Ishikawa (cell line): ENCODE data around the gene C1orf21.

Experiments used
- CEBPB ChIP-seq: IDR thresholded peaks from 2 replicates; pipeline ENCODE4 v1.6.1; 2012
- CREB1 ChIP-seq: IDR thresholded peaks from 2 replicates; pipeline ENCODE4 v1.6.1; 2012; ENCODE audit warnings: low read depth
- EGR1 ChIP-seq: IDR thresholded peaks from 2 replicates; pipeline ENCODE4 v1.6.1; 2012
- EP300 ChIP-seq: IDR thresholded peaks from 2 replicates; pipeline ENCODE4 v1.6.1; 2012; ENCODE audit warnings: borderline replicate concordance
- FOXM1 ChIP-seq: IDR thresholded peaks from 2 replicates; pipeline ENCODE4 v1.6.1; 2012; ENCODE audit warnings: low read depth, borderline replicate concordance
- MAX ChIP-seq: IDR thresholded peaks from 2 replicates; pipeline ENCODE4 v1.6.1; 2012
- NFIC ChIP-seq: IDR thresholded peaks from 2 replicates; pipeline ENCODE4 v1.6.1; 2012
- RAD21 ChIP-seq: IDR thresholded peaks from 2 replicates; pipeline ENCODE4 v1.6.1; 2012; ENCODE audit warnings: low read depth
- REST ChIP-seq: IDR thresholded peaks from 2 replicates; pipeline ENCODE4 v1.6.1; 2012; ENCODE audit warnings: low read depth, mild to moderate bottlenecking
- TAF1 ChIP-seq: IDR thresholded peaks from 2 replicates; pipeline ENCODE4 v1.6.1; 2012; ENCODE audit warnings: low read depth, mild to moderate bottlenecking
- TCF12 ChIP-seq: IDR thresholded peaks from 2 replicates; pipeline ENCODE4 v1.6.1; 2012; ENCODE audit warnings: low read depth
- TEAD4 ChIP-seq: IDR thresholded peaks from 2 replicates; pipeline ENCODE4 v1.6.1; 2012
- USF1 ChIP-seq: IDR thresholded peaks from 2 replicates; pipeline ENCODE4 v1.6.1; 2012
- YY1 ChIP-seq: IDR thresholded peaks from 2 replicates; pipeline ENCODE4 v1.6.1; 2012; ENCODE audit warnings: low read depth
- ZBTB7A ChIP-seq: IDR thresholded peaks from 2 replicates; pipeline ENCODE4 v1.6.1; 2012; ENCODE audit warnings: low read depth

Gene C1orf21

GRCh38 chr1:184443624-184444023 lies 56.8 kb downstream of the C1orf21 start:
- TF ChIP-seq ZBTB7A (no peak), TAF1 (no peak), CREB1 (no peak), NFIC (no peak), YY1 (no peak), EP300 (no peak), MAX (no peak), EGR1 (no peak), FOXM1 (no peak), TCF12 (no peak)

GRCh38 chr1:184445997-184446396 lies 59.2 kb downstream of the C1orf21 start:
- TF ChIP-seq ZBTB7A, result no peak
- TF ChIP-seq EGR1, result no peak

- TF ChIP-seq USF1 (no peak), FOXM1 (no peak), ZBTB7A (no peak), YY1 (no peak)
Observed at GRCh38 chr1:184447651-184448185, 60.9 kb downstream of the C1orf21 start.

GRCh38 chr1:184449916-184450315 lies 63.1 kb downstream of the C1orf21 start:
- TF ChIP-seq CEBPB, result no peak
- no peak for TF ChIP-seq REST
- no peak for TF ChIP-seq EGR1
- no peak for TF ChIP-seq TCF12
- TF ChIP-seq RAD21, result no peak
- no peak for TF ChIP-seq NFIC
- TF ChIP-seq ZBTB7A, result no peak
- no peak for TF ChIP-seq TAF1
- TF ChIP-seq YY1, result no peak
- TF ChIP-seq TEAD4, result no peak
- TF ChIP-seq USF1, result no peak
- TF ChIP-seq CREB1, result no peak

- no peak for TF ChIP-seq MAX
- no peak for TF ChIP-seq EP300
- no peak for TF ChIP-seq TEAD4
- TF ChIP-seq FOXM1, result no peak
- TF ChIP-seq USF1, result no peak
- no peak for TF ChIP-seq RAD21
- TF ChIP-seq CREB1, result no peak
- TF ChIP-seq TCF12, result no peak
- TF ChIP-seq CEBPB, result no peak
- TF ChIP-seq ZBTB7A, result no peak
- no peak for TF ChIP-seq NFIC
- TF ChIP-seq TAF1, result no peak
- TF ChIP-seq YY1, result no peak
- TF ChIP-seq EGR1, result no peak
- TF ChIP-seq REST, result no peak
Observed at GRCh38 chr1:184455786-184456185, 69.0 kb downstream of the C1orf21 start.

- TF ChIP-seq FOXM1 (no peak), TEAD4 (no peak), REST (no peak), RAD21 (no peak), EGR1 (no peak), CREB1 (no peak)
Observed at GRCh38 chr1:184456189-184456588, 69.4 kb downstream of the C1orf21 start.
